Sigmoid colon (tissue), 4 donors: Measurements from ENCODE around the gene UTP4.

ENCODE experiments used
- EP300 ChIP-seq, 4 donors: sonication (generic); formaldehyde crosslinking; IDR thresholded peaks; one replicate each; pipeline ENCODE4 v1.6.1; 2017; ENCODE audit warnings: antibody characterized with exemption in 4 of 4
- POLR2A ChIP-seq, 2 donors: fragments of 450-650 bp; IDR thresholded peaks; one replicate each; pipeline ENCODE4 v1.6.1; 2016; ENCODE audit warnings: antibody characterized with exemption in 2 of 2, mild to moderate bottlenecking in 2 of 2, moderate library complexity in 2 of 2
- POLR2AphosphoS5 ChIP-seq, 4 donors: sonication (generic); formaldehyde crosslinking; IDR thresholded peaks; one replicate each; pipeline ENCODE4 v1.6.1; 2017; ENCODE audit warnings: antibody characterized with exemption in 4 of 4
- TF ChIP-seq, protein P1 (sequence below), 4 experiments: fragments of 450-650 bp in 3 of 4; fragments of 200-600 bp in 1 of 4; IDR thresholded peaks; one replicate each; pipeline ENCODE4 v1.5.1; 2016 to 2019; ENCODE audit warnings: antibody characterized with exemption in 4 of 4, mild to moderate bottlenecking in 3 of 4, moderate library complexity in 2 of 4

DNA sequence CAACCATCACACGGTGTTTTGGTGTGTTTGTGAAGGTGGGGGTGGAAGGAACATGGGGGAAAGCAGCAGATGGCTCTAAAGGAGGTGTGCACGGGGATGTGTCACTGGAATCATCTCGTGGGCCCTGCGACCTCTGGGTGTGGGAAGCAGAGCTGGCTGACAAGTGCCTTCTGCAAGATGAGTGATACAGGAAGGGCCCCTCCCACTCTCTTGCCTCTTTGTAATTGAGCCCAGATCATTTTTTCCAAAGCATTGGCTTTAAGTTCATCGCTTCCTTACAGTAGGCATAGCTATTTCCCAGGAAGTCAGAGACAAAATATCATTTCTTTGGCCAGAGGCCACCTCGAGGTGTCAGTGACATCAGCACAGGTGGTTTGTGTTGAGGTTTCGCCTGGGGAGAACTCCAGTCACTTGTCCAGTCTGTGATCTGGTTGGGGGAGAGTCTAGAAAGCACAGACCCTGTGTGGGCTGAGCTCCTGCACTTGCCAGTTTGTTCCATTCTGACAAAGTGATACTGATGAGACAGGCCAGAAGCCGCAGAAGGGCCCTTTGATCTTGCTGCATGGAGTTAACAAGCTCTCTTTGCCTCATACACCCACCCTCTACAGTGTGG is 33.9 kb downstream of the UTP4 start:
- TF ChIP-seq POLR2AphosphoS5 (IDR thresholded peaks at IDR 0.05) (no peak), POLR2A (IDR thresholded peaks at IDR 0.05) (no peak), EP300 (IDR thresholded peaks at IDR 0.05) (no peak)
- TF ChIP-seq, protein P1, sequence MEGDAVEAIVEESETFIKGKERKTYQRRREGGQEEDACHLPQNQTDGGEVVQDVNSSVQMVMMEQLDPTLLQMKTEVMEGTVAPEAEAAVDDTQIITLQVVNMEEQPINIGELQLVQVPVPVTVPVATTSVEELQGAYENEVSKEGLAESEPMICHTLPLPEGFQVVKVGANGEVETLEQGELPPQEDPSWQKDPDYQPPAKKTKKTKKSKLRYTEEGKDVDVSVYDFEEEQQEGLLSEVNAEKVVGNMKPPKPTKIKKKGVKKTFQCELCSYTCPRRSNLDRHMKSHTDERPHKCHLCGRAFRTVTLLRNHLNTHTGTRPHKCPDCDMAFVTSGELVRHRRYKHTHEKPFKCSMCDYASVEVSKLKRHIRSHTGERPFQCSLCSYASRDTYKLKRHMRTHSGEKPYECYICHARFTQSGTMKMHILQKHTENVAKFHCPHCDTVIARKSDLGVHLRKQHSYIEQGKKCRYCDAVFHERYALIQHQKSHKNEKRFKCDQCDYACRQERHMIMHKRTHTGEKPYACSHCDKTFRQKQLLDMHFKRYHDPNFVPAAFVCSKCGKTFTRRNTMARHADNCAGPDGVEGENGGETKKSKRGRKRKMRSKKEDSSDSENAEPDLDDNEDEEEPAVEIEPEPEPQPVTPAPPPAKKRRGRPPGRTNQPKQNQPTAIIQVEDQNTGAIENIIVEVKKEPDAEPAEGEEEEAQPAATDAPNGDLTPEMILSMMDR (IDR thresholded peaks at IDR 0.05), result no peak
